Measurements from ENCODE around the gene PKN1.

DNA sequence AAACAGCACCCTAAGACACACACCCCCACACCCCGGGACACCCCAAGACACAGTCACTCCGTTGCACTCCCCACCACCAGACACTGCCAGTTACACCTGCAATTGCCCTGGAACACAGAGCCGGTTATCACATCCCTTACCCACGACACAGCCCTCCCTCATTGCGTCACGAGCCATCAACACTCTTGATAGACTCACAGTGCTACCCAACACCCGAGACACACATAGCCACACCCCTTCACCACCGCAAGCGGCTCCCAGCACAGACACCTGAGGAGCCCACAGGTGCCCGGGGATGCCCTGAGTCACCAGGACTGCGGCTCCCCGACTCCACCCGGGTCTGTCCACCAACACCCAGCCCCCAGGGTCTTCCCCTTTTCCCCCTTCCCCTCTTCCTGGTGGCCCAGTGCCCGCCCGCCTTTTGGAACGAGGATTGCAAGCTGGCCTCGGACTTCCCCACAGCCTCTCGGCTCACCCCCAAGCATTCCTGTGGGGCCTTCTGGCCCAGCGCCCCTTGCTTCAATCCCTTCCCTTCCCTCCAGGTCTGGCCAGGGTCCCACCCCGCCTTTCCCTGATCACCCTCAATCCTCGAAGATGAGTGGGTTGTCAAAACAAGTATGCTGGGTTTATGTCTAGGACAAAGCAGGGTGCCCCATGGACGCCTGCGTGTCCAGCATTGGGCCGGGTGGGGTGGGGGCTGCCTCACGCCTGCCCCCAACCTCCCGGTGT, 43.7 kb downstream of the PKN1 start:
- TF ChIP-seq, protein P1, sequence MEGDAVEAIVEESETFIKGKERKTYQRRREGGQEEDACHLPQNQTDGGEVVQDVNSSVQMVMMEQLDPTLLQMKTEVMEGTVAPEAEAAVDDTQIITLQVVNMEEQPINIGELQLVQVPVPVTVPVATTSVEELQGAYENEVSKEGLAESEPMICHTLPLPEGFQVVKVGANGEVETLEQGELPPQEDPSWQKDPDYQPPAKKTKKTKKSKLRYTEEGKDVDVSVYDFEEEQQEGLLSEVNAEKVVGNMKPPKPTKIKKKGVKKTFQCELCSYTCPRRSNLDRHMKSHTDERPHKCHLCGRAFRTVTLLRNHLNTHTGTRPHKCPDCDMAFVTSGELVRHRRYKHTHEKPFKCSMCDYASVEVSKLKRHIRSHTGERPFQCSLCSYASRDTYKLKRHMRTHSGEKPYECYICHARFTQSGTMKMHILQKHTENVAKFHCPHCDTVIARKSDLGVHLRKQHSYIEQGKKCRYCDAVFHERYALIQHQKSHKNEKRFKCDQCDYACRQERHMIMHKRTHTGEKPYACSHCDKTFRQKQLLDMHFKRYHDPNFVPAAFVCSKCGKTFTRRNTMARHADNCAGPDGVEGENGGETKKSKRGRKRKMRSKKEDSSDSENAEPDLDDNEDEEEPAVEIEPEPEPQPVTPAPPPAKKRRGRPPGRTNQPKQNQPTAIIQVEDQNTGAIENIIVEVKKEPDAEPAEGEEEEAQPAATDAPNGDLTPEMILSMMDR (IDR thresholded peaks at IDR 0.05) = no peak
- TF ChIP-seq POLR2A (IDR thresholded peaks at IDR 0.05) = no peak
